ENCODE data around the gene FAM20A. TPM values are rescaled to one million over a fixed set of nuclear protein-coding genes. Genes with fewer than 3 reads are reported as not detected.

The FAM20A gene
- total and polyA plus RNA-seq, 2 donors (not counting 1 experiment from before 2014, with no cell fraction given): not detected

DNA sequence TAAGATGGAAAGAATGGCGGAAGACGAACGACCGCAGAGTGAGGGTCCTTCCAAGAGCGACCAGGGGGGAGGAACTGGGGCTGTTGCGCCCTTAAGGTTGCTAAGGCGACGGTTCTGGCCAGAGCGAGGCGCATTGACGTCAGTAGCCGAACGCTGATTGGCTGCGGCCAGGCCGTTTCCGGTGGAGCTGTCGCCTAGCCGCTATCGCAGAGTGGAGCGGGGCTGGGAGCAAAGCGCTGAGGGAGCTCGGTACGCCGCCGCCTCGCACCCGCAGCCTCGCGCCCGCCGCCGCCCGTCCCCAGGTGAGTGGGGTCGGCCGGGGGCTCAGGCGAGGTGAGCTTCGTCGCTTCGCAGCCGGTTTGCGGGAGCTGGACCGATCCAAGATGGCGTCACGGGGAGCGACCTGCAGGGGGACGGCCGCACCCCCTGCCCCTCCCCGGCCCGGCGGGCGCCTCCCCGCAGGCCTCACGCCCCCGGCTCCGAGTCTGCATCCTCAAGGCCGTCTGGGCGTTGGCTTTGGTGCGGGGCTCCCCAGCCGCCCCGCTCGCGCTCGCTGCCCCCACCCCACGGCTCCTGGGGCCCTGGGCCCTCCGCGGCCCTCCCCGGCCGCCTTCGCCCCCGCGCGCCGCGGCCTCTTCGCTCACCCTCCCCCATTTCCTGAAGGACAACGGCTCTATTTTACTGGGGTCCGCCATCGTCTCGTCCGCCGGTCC, 88.8 kb downstream of the FAM20A start, which contains the start of gene PRKAR1A:
PRKAR1A (plus strand) TSS at position 184 of the 713 bp plus-strand sequence. CDS start 2,970 bp downstream, outside the sequence.
- ATAC-seq (ENCODE audit: low read depth): peak; percentile 75
- intact Hi-C loops (cut with micrococcal nuclease): loop anchor here (1.0 to 5.0 kb wide), 6 partner anchors 55 to 1136 kb away; partner anchors contain the start of genes ABCA5, ARSG, BPTF and KPNA2
- Mint-ChIP-seq H3K9me3 (ENCODE audit: insufficient read depth) (no peaks in the 10 kb centered on the region), H3K27me3 (no peaks in the 10 kb centered on the region), H3K4me1 (peaks cover 42% of the 10 kb centered on the region), H3K4me3 (peak within 1 kb of the TSS; percentile 100), H3K27ac (peak within 1 kb of the TSS; percentile 100)
- CTCF ChIA-PET: interaction anchor here (1.2 to 2.8 kb wide), 4 partner anchors 11 to 114 kb away, joined by 3 to 26 read pairs (median 12); no protein-coding TSS in a partner anchor
- peaks cover 14% of the 10 kb centered on the region for H4K20me1 ChIP-seq (ENCODE audit: control insufficient read depth, insufficient read depth, low read length, poor library complexity, severe bottlenecking)
- peak; percentile 98 for DNase-seq
- H2AFZ ChIP-seq (ENCODE audit: insufficient read depth, low read depth, low read length, poor library complexity, severe bottlenecking): peak within 1 kb of the TSS; percentile 85
- H3K9ac ChIP-seq (ENCODE audit: low read length): peak within 1 kb of the TSS; percentile 100
- no peaks in the 10 kb centered on the region for H3K27me3 ChIP-seq (replicated peaks in 1 of 4; ENCODE audit: control extremely low read depth in 1 of 4, control insufficient read depth in 3 of 4, insufficient read depth in 4 of 4, low read length in 3 of 4)
- peak within 1 kb of the TSS; percentile 62 to 99 (median 85) for H3K4me3 ChIP-seq (ENCODE audit: control extremely low read depth in 1 of 5, extremely low read depth in 1 of 5, insufficient read depth in 1 of 5, low read depth in 2 of 5, low read length in 4 of 5)
- TF ChIP-seq, protein P1, sequence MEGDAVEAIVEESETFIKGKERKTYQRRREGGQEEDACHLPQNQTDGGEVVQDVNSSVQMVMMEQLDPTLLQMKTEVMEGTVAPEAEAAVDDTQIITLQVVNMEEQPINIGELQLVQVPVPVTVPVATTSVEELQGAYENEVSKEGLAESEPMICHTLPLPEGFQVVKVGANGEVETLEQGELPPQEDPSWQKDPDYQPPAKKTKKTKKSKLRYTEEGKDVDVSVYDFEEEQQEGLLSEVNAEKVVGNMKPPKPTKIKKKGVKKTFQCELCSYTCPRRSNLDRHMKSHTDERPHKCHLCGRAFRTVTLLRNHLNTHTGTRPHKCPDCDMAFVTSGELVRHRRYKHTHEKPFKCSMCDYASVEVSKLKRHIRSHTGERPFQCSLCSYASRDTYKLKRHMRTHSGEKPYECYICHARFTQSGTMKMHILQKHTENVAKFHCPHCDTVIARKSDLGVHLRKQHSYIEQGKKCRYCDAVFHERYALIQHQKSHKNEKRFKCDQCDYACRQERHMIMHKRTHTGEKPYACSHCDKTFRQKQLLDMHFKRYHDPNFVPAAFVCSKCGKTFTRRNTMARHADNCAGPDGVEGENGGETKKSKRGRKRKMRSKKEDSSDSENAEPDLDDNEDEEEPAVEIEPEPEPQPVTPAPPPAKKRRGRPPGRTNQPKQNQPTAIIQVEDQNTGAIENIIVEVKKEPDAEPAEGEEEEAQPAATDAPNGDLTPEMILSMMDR (IDR thresholded peaks at IDR 0.05): no peak
- no peak for TF ChIP-seq EZH2 (IDR thresholded peaks at IDR 0.05; ENCODE audit: borderline replicate concordance, insufficient read depth, low read depth, low read length, poor library complexity, severe bottlenecking)
- peaks cover 55% of the 10 kb centered on the region for H3K79me2 ChIP-seq (ENCODE audit: control insufficient read depth, insufficient read depth, low read length)
- peak within 1 kb of the TSS; percentile 99 for H3K27ac ChIP-seq (ENCODE audit: low read length in 2 of 2)
- under 1% methylated on average over 81 of the region's 81 CpGs for WGBS (ENCODE audit: insufficient coverage)
- POLR2A ChIA-PET: interaction anchor here (0.5 to 2.6 kb wide), 5 partner anchors 14 to 858 kb away, joined by 3 to 17 read pairs (median 4); partner anchors contain the start of genes KPNA2, SLC16A6 and WIPI1
- H3K4me1 ChIP-seq (ENCODE audit: control insufficient read depth in 2 of 2, insufficient read depth in 2 of 2, low read length in 2 of 2): peaks cover 25 to 28% of the 10 kb centered on the region in 2 donors
- H3K9me3 ChIP-seq (ENCODE audit: control extremely low read depth in 1 of 3, control insufficient read depth in 2 of 3, insufficient read depth in 1 of 3, low read length in 2 of 3): no peaks in the 10 kb centered on the region
- peak within 1 kb of the TSS; percentile 95 for H3K4me2 ChIP-seq (replicated peaks; ENCODE audit: low read depth, low read length, poor library complexity, severe bottlenecking)
- peaks cover 0 to 22% of the 10 kb centered on the region in 2 experiments for H3K36me3 ChIP-seq (replicated peaks in 1 of 2; ENCODE audit: control extremely low read depth in 1 of 2, control insufficient read depth in 1 of 2, extremely low read depth in 1 of 2, insufficient read depth in 2 of 2, low read length in 1 of 2)

Measured in B cell (primary cell).